ENCODE measurements around the gene TGFBR2. TPM values are rescaled to one million over a fixed set of nuclear protein-coding genes. Genes with fewer than 3 reads are reported as not detected.

TGFBR2 gene
- total and polyA plus RNA-seq, 2 experiments from 2014 or later = 4.7 to 13.0 TPM

DNA sequence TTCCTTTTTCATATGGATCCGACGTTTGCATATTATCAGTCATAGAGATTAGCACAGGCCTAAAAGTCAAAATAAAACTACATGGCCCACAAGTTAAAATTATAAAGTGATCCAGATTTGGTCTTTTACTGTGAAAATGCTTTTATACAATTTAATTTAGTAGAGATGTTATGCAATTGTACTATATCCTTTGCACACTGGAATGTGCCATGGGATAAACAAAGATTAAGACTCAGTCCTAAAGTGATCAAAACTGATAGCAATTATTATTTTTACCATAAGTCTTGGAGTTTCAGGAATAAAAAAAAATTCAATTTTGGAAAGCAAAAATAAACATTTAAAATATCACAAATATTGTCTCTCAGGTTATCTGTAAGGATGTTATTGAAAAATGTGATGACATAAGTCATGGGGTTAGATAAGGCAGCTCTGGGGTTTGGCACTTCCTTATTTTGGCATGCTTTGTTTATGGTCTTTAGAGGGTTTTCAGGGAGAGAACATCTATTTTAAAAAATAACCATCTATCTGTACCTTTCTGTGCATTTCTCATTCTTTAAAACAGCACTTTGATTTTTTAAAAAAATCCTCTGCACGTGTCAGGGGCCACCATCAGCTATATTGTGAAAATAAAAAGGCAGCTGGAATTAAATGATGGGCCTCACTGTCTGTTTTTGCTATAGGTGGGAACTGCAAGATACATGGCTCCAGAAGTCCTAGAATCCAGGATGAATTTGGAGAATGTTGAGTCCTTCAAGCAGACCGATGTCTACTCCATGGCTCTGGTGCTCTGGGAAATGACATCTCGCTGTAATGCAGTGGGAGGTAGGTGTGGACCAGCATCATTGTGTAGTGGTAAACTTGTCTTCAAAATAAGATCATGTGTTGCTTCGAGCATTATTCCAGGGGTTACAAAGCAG lies 67.3 kb downstream of the TGFBR2 start:
- Mint-ChIP-seq H3K9me3 (no peaks in the 10 kb centered on the region), H3K4me1 (peaks cover 9% of the 10 kb centered on the region), H3K4me3 (no peak overlapping the region), H3K36me3 (ENCODE audit: low read depth) (peaks cover 66% of the 10 kb centered on the region), H3K27ac (no peak overlapping the region), H3K27me3 (ENCODE audit: insufficient read depth, low read depth, poor library complexity) (no peaks in the 10 kb centered on the region)
- DNase-seq (ENCODE audit: low spot score) (no peak), ATAC-seq (no peak)
- peaks cover 36% of the 10 kb centered on the region for H3K36me3 ChIP-seq (ENCODE audit: insufficient read depth)
- no peak overlapping the region for H3K4me3 ChIP-seq
- no peaks in the 10 kb centered on the region for H3K27me3 ChIP-seq (ENCODE audit: insufficient read depth)
- H3K4me1 ChIP-seq (ENCODE audit: insufficient read depth) = no peaks in the 10 kb centered on the region; the same call in 1 of the 2 replicates
- H3K4me2 ChIP-seq = no peak overlapping the region
- TF ChIP-seq, protein P1, sequence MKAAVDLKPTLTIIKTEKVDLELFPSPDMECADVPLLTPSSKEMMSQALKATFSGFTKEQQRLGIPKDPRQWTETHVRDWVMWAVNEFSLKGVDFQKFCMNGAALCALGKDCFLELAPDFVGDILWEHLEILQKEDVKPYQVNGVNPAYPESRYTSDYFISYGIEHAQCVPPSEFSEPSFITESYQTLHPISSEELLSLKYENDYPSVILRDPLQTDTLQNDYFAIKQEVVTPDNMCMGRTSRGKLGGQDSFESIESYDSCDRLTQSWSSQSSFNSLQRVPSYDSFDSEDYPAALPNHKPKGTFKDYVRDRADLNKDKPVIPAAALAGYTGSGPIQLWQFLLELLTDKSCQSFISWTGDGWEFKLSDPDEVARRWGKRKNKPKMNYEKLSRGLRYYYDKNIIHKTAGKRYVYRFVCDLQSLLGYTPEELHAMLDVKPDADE (IDR thresholded peaks at IDR 0.05) = no peak
- TF ChIP-seq STAT1 (IDR thresholded peaks at IDR 0.05; ENCODE audit: unreplicated experiment) = no peak
- no peak for TF ChIP-seq EZH2phosphoT487 (IDR thresholded peaks at IDR 0.05; ENCODE audit: unreplicated experiment)
- TF ChIP-seq ZNF331 (CRISPR knock-in tag; IDR thresholded peaks at IDR 0.05; ENCODE audit: low read depth) = no peak
- TF ChIP-seq, protein P2, sequence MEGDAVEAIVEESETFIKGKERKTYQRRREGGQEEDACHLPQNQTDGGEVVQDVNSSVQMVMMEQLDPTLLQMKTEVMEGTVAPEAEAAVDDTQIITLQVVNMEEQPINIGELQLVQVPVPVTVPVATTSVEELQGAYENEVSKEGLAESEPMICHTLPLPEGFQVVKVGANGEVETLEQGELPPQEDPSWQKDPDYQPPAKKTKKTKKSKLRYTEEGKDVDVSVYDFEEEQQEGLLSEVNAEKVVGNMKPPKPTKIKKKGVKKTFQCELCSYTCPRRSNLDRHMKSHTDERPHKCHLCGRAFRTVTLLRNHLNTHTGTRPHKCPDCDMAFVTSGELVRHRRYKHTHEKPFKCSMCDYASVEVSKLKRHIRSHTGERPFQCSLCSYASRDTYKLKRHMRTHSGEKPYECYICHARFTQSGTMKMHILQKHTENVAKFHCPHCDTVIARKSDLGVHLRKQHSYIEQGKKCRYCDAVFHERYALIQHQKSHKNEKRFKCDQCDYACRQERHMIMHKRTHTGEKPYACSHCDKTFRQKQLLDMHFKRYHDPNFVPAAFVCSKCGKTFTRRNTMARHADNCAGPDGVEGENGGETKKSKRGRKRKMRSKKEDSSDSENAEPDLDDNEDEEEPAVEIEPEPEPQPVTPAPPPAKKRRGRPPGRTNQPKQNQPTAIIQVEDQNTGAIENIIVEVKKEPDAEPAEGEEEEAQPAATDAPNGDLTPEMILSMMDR (conservative IDR thresholded peaks at IDR 0.05; ENCODE audit: low read depth in 2 of 2) = no peak
- TF ChIP-seq, protein P3, sequence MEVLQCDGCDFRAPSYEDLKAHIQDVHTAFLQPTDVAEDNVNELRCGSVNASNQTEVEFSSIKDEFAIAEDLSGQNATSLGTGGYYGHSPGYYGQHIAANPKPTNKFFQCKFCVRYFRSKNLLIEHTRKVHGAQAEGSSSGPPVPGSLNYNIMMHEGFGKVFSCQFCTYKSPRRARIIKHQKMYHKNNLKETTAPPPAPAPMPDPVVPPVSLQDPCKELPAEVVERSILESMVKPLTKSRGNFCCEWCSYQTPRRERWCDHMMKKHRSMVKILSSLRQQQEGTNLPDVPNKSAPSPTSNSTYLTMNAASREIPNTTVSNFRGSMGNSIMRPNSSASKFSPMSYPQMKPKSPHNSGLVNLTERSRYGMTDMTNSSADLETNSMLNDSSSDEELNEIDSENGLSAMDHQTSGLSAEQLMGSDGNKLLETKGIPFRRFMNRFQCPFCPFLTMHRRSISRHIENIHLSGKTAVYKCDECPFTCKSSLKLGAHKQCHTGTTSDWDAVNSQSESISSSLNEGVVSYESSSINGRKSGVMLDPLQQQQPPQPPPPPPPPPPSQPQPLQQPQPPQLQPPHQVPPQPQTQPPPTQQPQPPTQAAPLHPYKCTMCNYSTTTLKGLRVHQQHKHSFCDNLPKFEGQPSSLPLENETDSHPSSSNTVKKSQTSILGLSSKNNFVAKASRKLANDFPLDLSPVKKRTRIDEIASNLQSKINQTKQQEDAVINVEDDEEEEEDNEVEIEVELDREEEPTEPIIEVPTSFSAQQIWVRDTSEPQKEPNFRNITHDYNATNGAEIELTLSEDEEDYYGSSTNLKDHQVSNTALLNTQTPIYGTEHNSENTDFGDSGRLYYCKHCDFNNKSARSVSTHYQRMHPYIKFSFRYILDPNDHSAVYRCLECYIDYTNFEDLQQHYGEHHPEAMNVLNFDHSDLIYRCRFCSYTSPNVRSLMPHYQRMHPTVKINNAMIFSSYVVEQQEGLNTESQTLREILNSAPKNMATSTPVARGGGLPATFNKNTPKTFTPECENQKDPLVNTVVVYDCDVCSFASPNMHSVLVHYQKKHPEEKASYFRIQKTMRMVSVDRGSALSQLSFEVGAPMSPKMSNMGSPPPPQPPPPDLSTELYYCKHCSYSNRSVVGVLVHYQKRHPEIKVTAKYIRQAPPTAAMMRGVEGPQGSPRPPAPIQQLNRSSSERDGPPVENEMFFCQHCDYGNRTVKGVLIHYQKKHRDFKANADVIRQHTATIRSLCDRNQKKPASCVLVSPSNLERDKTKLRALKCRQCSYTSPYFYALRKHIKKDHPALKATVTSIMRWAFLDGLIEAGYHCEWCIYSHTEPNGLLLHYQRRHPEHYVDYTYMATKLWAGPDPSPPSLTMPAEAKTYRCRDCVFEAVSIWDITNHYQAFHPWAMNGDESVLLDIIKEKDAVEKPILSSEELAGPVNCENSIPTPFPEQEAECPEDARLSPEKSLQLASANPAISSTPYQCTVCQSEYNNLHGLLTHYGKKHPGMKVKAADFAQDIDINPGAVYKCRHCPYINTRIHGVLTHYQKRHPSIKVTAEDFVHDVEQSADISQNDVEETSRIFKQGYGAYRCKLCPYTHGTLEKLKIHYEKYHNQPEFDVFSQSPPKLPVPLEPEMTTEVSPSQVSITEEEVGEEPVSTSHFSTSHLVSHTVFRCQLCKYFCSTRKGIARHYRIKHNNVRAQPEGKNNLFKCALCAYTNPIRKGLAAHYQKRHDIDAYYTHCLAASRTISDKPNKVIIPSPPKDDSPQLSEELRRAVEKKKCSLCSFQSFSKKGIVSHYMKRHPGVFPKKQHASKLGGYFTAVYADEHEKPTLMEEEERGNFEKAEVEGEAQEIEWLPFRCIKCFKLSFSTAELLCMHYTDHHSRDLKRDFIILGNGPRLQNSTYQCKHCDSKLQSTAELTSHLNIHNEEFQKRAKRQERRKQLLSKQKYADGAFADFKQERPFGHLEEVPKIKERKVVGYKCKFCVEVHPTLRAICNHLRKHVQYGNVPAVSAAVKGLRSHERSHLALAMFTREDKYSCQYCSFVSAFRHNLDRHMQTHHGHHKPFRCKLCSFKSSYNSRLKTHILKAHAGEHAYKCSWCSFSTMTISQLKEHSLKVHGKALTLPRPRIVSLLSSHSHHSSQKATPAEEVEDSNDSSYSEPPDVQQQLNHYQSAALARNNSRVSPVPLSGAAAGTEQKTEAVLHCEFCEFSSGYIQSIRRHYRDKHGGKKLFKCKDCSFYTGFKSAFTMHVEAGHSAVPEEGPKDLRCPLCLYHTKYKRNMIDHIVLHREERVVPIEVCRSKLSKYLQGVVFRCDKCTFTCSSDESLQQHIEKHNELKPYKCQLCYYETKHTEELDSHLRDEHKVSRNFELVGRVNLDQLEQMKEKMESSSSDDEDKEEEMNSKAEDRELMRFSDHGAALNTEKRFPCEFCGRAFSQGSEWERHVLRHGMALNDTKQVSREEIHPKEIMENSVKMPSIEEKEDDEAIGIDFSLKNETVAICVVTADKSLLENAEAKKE (CRISPR knock-in tag; IDR thresholded peaks at IDR 0.05) = no peak
- TF ChIP-seq EZH2 (IDR thresholded peaks at IDR 0.05; ENCODE audit: low read depth, unreplicated experiment) = no peak
- no peak for TF ChIP-seq POLR2AphosphoS5 (IDR thresholded peaks at IDR 0.05; ENCODE audit: low read depth)
- no peak for TF ChIP-seq NANOG (IDR thresholded peaks at IDR 0.05; ENCODE audit: borderline replicate concordance)
- no peak for TF ChIP-seq JUNB (IDR thresholded peaks at IDR 0.05; ENCODE audit: unreplicated experiment)
- TF ChIP-seq, protein P4, sequence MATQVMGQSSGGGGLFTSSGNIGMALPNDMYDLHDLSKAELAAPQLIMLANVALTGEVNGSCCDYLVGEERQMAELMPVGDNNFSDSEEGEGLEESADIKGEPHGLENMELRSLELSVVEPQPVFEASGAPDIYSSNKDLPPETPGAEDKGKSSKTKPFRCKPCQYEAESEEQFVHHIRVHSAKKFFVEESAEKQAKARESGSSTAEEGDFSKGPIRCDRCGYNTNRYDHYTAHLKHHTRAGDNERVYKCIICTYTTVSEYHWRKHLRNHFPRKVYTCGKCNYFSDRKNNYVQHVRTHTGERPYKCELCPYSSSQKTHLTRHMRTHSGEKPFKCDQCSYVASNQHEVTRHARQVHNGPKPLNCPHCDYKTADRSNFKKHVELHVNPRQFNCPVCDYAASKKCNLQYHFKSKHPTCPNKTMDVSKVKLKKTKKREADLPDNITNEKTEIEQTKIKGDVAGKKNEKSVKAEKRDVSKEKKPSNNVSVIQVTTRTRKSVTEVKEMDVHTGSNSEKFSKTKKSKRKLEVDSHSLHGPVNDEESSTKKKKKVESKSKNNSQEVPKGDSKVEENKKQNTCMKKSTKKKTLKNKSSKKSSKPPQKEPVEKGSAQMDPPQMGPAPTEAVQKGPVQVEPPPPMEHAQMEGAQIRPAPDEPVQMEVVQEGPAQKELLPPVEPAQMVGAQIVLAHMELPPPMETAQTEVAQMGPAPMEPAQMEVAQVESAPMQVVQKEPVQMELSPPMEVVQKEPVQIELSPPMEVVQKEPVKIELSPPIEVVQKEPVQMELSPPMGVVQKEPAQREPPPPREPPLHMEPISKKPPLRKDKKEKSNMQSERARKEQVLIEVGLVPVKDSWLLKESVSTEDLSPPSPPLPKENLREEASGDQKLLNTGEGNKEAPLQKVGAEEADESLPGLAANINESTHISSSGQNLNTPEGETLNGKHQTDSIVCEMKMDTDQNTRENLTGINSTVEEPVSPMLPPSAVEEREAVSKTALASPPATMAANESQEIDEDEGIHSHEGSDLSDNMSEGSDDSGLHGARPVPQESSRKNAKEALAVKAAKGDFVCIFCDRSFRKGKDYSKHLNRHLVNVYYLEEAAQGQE (IDR thresholded peaks at IDR 0.05; ENCODE audit: unreplicated experiment) = no peak
- TF ChIP-seq CREB1 (CRISPR knock-in tag; IDR thresholded peaks at IDR 0.05; ENCODE audit: low read depth) = no peak
- TF ChIP-seq ZNF114 (CRISPR knock-in tag; IDR thresholded peaks at IDR 0.05) = no peak
- H3K79me2 ChIP-seq (replicated peaks; ENCODE audit: insufficient read depth) = 0 out of 2 replicates have a peak, but pooled peaks cover 5% of the 10 kb centered on the region
- H4K20me1 ChIP-seq (replicated peaks; ENCODE audit: insufficient read depth) = no peaks in the 10 kb centered on the region
- no peaks in the 10 kb centered on the region for H3F3A ChIP-seq (replicated peaks; ENCODE audit: low read depth)
- H2AFZ ChIP-seq = no peak overlapping the region
- no peak overlapping the region for H3K27ac ChIP-seq (ENCODE audit: low read depth)
- no peaks in the 10 kb centered on the region for H3K9me2 ChIP-seq (ENCODE audit: insufficient read depth)

All from GM23338 (cell line).